Measurements from ENCODE around the gene MSI2. TPM values are rescaled to one million over a fixed set of nuclear protein-coding genes. Genes with fewer than 3 reads are reported as not detected.

The MSI2 gene
- 10 to 100 TPM; 27.3 to 50.4 (median 36.8) TPM for total RNA-seq

DNA sequence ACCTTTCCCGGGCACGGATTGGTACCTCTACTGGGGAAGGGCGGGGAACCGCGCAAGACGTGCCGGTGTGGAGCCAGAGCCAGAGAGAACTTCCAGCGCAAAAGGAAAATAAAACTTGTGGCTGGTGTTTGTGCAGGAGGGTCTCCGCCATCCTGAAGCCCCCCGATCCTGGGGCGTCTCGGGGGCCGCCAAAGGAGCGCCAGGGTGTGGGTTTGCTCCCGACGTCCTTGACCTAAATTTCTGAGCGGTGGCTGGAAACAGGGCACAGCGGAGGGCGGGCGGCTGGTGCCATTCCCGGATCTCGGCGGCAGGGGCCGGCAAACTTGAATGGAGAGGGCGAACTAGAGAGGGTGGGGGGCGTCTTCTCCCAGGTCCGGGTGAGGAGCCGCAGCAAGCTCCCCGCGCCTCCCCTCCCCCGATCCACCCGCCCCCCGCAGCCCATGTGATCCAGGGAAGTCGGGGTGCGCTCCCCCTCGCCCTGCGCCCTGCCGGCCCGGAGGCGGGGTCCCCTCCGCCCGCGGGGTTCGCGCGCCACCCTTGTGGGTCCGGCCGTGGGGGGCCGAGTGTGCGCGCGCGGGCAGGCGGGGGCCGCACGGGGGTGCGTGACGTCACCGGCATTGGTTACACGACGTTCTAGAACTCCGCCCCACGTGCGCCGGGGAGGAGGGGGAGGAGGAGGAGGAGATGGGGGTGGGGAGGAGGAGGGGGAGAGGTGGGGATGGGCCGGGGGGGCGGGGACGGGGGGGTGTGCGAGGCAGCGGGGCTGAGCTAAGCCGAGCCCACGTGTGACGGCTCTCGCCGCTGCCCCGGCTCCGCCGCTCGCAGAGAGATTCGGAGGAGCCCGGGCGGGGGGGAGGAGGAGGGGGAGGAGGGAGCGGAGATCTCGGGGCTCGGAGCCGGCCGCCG is at the start of gene MSI2:
TSS of gene MSI2 (plus strand) at position 748 of the 906 bp plus-strand sequence. CDS start 220 bp downstream, outside the sequence.
- Histone ChIP-seq H3K9me3 (no peaks in the 10 kb centered on the region), H3K4me1 (peaks cover 3 to 37% (median 8%) of the 10 kb centered on the region in 3 donors), H3K27ac (peak within 1 kb of the TSS; percentile 89 to 100 (median 96)), H3K27me3 (no peaks in the 10 kb centered on the region), H3K4me3 (peak within 1 kb of the TSS; percentile 92 to 99), H3K36me3 (no peaks in the 10 kb centered on the region)
- peak; percentile 91 for ATAC-seq
- TF ChIP-seq, protein P1, sequence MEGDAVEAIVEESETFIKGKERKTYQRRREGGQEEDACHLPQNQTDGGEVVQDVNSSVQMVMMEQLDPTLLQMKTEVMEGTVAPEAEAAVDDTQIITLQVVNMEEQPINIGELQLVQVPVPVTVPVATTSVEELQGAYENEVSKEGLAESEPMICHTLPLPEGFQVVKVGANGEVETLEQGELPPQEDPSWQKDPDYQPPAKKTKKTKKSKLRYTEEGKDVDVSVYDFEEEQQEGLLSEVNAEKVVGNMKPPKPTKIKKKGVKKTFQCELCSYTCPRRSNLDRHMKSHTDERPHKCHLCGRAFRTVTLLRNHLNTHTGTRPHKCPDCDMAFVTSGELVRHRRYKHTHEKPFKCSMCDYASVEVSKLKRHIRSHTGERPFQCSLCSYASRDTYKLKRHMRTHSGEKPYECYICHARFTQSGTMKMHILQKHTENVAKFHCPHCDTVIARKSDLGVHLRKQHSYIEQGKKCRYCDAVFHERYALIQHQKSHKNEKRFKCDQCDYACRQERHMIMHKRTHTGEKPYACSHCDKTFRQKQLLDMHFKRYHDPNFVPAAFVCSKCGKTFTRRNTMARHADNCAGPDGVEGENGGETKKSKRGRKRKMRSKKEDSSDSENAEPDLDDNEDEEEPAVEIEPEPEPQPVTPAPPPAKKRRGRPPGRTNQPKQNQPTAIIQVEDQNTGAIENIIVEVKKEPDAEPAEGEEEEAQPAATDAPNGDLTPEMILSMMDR (IDR thresholded peaks at IDR 0.05), result no peak
- TF ChIP-seq POLR2A (IDR thresholded peaks at IDR 0.05) (peak; percentile 40 to 43), EP300 (IDR thresholded peaks at IDR 0.05) (peak; percentile 43), POLR2AphosphoS5 (IDR thresholded peaks at IDR 0.05) (peak; percentile 96)
- 0 to 2% methylated on average over 2 to 8 of the region's 88 CpGs for WGBS, 2 donors (ENCODE audit: low coverage in 1 of 2)

DNA sequence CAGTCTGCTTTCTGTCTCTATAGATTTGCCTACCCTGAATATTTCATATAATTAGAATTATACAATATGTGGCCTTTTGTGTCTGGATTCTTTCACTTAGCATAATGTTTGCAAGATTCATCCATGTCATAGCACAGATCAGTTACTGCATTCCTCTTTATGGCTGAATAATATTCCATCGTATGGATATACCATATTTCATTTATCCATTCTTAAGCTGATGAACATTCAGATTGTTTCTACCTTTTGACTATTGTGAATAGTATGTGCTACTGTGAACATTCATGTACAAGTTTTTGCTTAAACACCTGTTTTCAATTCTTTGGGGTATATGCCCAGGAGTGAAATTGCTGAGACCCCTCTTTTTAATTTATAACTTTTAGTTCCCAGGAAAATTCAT is 49.4 kb upstream of the MSI2 start:
- ATAC-seq, result no peak
- WGBS, 2 donors (ENCODE audit: low coverage in 1 of 2), result 90 to 100% methylated on average over 1 of the region's 1 CpG
- Histone ChIP-seq H3K36me3 (no peaks in the 10 kb centered on the region), H3K4me1 (no peaks in the 10 kb centered on the region), H3K4me3 (no peak overlapping the region), H3K27me3 (no peaks in the 10 kb centered on the region), H3K27ac (no peak overlapping the region), H3K9me3 (peaks cover 0 to 21% (median 0%) of the 10 kb centered on the region in 3 donors)
- no peak for TF ChIP-seq EP300 (IDR thresholded peaks at IDR 0.05)
- TF ChIP-seq POLR2A (IDR thresholded peaks at IDR 0.05), result no peak
- TF ChIP-seq POLR2AphosphoS5 (IDR thresholded peaks at IDR 0.05), result no peak
- TF ChIP-seq, protein P1 (IDR thresholded peaks at IDR 0.05), result no peak

DNA sequence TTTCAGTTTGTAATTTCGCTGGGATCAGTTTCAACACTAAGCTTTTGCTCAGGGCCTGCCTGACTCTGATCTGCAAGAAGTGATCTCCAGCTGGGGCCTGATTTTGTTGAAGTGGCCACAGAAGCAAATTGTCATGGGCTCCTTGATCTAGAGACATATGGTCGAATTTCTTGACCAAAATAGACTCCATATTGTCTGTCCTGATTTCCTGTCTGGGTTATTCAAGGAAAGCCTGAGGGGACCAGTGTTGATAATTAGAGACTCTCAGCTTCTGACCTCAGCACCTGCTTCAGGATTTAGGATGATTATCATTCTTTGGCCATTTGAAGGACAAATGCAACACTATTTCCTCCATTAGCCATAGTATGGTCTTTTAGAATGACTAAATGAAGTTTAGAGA is 48.9 kb upstream of the MSI2 start:
- H3K9me3 ChIP-seq, result peaks cover 0 to 21% (median 0%) of the 10 kb centered on the region in 3 donors
- no peak for TF ChIP-seq POLR2AphosphoS5 (IDR thresholded peaks at IDR 0.05)
- TF ChIP-seq POLR2A (IDR thresholded peaks at IDR 0.05), result no peak
- no peak for TF ChIP-seq EP300 (IDR thresholded peaks at IDR 0.05)
- TF ChIP-seq, protein P1 (IDR thresholded peaks at IDR 0.05), result no peak
- no peak overlapping the region for H3K4me3 ChIP-seq
- H3K27me3 ChIP-seq, result no peaks in the 10 kb centered on the region
- no peaks in the 10 kb centered on the region for H3K4me1 ChIP-seq
- H3K27ac ChIP-seq, result no peak overlapping the region
- H3K36me3 ChIP-seq, result no peaks in the 10 kb centered on the region
- no peak for ATAC-seq
- 66 to 85% methylated on average over 2 of the region's 2 CpGs for WGBS, 2 donors (ENCODE audit: low coverage in 1 of 2)

DNA sequence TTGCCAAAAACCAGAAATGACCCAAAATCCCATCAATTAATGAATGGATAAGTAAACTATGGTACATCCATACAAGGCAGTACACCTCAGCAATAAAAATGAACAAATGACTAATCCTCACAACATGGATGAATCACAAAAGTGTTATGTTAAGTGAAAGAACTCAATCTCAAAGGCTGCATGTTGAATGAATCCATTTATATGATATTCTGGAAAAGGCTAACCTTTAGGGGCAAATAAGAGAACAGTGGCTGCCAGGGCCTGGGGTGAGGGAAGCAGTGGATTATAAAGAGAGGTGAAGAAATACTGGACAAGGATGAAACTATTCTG is 46.1 kb upstream of the MSI2 start:
- Histone ChIP-seq H3K4me1 (no peaks in the 10 kb centered on the region), H3K27ac (no peak overlapping the region), H3K27me3 (no peaks in the 10 kb centered on the region), H3K36me3 (no peaks in the 10 kb centered on the region), H3K9me3 (peaks cover 0 to 21% (median 0%) of the 10 kb centered on the region in 3 donors), H3K4me3 (no peak overlapping the region)
- TF ChIP-seq POLR2AphosphoS5 (IDR thresholded peaks at IDR 0.05), result no peak
- no peak for TF ChIP-seq EP300 (IDR thresholded peaks at IDR 0.05)
- TF ChIP-seq POLR2A (IDR thresholded peaks at IDR 0.05), result no peak
- no peak for ATAC-seq

DNA sequence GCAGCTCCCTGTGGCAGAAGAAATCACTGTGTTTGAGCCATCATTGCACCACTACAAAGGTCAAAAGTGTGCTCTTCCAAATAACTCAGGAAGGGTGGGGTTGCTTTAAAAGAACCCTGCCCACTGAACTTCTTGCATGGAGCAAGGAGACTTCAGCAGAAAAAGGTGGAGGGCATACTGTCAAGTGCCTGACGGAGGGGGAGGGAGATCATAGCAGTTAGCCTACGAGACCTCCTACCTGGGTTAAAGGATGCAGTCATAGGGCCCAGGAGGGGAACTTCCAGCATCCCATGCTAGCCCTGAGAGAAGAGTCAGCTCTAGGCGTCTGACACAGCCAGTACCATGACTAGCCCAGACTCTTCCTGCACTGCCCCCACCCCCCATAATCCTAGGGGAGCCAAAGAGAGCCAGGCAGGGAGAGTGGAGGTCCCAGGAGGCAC is 45.3 kb upstream of the MSI2 start:
- no peak overlapping the region for H3K27ac ChIP-seq
- no peak for ATAC-seq

More for the DNA sequence above, 45.3 kb upstream of the MSI2 start:
- H3K4me3 ChIP-seq, result no peak overlapping the region
- H3K4me1 ChIP-seq, result no peaks in the 10 kb centered on the region
- H3K27me3 ChIP-seq, result no peaks in the 10 kb centered on the region
- TF ChIP-seq POLR2A (IDR thresholded peaks at IDR 0.05) (no peak), EP300 (IDR thresholded peaks at IDR 0.05) (no peak), POLR2AphosphoS5 (IDR thresholded peaks at IDR 0.05) (no peak)
- TF ChIP-seq, protein P1 (IDR thresholded peaks at IDR 0.05), result no peak
- WGBS, 2 donors (ENCODE audit: low coverage in 1 of 2), result 61 to 83% methylated on average over 1 to 3 of the region's 3 CpGs
- H3K36me3 ChIP-seq, result no peaks in the 10 kb centered on the region
- H3K9me3 ChIP-seq, result peaks cover 0 to 21% (median 0%) of the 10 kb centered on the region in 3 donors

Measured in gastroesophageal sphincter (tissue), 4 donors.